ENCODE measurements around the gene HDDC2.

Gene HDDC2

DNA sequence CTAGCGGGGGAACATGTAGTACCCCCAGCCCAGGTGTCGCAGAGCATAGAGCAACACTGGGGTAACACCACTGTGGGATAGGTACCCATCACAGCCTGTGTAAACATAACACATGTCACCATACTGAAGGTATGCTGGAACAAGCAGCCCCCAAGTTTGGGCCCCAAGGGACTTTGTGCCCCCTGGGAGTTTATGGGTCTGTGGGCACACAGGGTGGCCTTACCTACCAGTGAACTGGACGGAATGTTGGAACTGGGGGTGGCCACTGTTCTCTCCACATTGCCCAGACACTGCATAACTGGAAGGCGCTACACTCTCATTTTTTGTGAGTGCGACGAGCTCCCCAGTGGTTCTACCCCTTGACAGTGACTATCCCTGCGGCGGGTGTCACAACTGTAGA, 28.5 kb downstream of the HDDC2 start:
- Histone ChIP-seq H3K4me1 (no peaks in the 10 kb centered on the region), H4K20me1 (peaks cover 12% of the 10 kb centered on the region; the same call in 1 of the 2 replicates), H3K27me3 (no peaks in the 10 kb centered on the region), H3K4me3 (no peak overlapping the region), H3K27ac (no peak overlapping the region), H3K9me3 (no peaks in the 10 kb centered on the region), H3K9ac (no peak overlapping the region), H3K4me2 (no peak overlapping the region), H3K36me3 (peaks cover 83% of the 10 kb centered on the region)
- TF ChIP-seq Cebpa-rat (IDR thresholded peaks at IDR 0.05), result no peak

DNA sequence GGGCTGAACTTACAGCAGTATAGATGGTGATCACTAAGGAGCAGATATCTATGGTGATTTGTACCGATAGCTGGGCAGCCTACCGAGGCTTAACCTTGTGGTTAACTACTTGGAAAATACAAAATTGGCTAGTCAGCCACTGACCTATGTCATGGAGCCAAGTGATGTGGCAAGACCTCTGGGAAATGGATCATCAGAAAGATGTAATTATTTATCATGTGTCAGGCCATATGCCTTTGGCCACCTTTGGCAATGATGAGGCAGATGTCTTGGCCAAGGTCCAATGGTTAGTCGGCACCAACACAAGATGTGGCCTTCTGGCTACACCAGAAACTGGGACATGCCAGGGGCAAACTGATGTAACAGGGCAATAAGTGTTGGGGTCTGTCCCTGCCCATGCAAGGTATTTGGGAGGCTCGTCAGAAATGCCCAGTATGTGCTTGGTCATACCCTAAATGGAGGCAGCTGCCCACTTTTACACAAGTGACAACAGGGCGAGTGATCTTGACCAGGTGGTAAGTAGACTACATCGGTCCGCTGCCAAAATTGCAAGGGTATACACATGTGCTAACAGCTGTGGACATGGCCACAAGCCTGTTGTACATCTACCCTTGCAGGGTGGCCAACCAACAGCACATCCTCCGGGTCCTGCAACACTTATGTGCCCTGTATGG, 30.1 kb downstream of the HDDC2 start:
- Histone ChIP-seq H4K20me1 (peaks cover 6% of the 10 kb centered on the region; the same call in 1 of the 2 replicates), H3K27ac (no peak overlapping the region), H3K4me3 (no peak overlapping the region), H3K9ac (no peak overlapping the region), H3K4me1 (no peaks in the 10 kb centered on the region), H3K36me3 (peaks cover 68% of the 10 kb centered on the region), H3K4me2 (no peak overlapping the region), H3K27me3 (no peaks in the 10 kb centered on the region), H3K9me3 (no peaks in the 10 kb centered on the region)
- TF ChIP-seq Cebpa-rat (IDR thresholded peaks at IDR 0.05), result no peak

DNA sequence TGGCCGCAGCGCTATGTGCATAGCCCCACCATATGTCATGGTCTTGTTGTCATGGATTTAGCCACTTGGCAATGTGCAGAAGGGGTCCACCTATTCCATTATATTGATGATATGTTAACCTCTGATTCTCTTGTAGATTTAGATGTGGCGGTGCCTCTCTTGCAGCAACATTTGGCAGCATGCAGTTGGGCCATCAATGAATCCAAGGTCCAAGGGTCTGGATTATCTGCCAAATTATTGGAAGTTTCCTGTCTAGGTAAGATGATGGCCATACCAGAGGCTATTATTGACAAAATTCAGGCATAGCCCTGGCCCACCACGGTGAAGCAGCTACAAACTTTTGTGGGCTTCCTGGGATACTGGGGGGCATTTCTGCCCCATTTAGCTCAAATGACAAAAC, 31.4 kb downstream of the HDDC2 start:
- Histone ChIP-seq H3K9ac (no peak overlapping the region), H4K20me1 (no peaks in the 10 kb centered on the region; the same call in 1 of the 2 replicates), H3K9me3 (no peaks in the 10 kb centered on the region), H3K27me3 (no peaks in the 10 kb centered on the region), H3K4me3 (no peak overlapping the region), H3K36me3 (peaks cover 56% of the 10 kb centered on the region), H3K4me1 (no peaks in the 10 kb centered on the region), H3K27ac (no peak overlapping the region), H3K4me2 (no peak overlapping the region)
- no peak for TF ChIP-seq Cebpa-rat (IDR thresholded peaks at IDR 0.05)

DNA sequence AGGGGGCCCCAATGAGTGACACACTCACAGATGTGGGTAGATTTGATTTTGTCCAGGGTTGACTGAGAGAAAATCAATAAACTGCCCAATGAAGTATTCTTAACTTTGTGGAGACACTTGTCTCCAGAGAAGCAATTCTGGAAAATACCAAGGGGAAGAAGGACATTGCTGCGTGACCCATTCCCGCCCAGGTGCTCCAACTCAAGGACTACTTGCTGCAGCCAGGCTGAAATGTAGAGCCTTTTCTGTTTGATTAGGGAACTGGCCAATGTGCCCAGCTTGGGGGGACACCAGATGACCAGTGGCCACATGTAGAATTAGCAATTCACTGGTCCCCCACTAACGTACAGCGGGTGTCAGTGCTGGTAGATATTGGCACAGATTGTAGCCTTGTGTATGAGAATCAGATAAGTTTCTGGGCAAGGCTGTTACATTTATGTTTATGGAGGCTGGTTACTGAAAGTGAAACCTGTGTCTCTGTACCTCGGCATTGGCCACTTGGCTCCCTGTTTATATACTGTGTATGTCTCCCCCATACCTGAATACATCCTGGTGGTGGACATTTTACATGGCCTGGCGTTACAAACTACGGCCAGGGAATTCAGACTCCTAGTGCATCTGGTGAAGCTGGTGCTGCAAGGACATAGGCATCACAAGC, 32.3 kb downstream of the HDDC2 start:
- no peaks in the 10 kb centered on the region for H3K4me1 ChIP-seq
- no peak overlapping the region for H3K27ac ChIP-seq
- no peak overlapping the region for H3K4me3 ChIP-seq
- peaks cover 48% of the 10 kb centered on the region for H3K36me3 ChIP-seq
- no peak overlapping the region for H3K9ac ChIP-seq
- no peak for TF ChIP-seq Cebpa-rat (IDR thresholded peaks at IDR 0.05)
- H3K27me3 ChIP-seq, result no peaks in the 10 kb centered on the region
- H3K9me3 ChIP-seq, result no peaks in the 10 kb centered on the region
- H4K20me1 ChIP-seq, result no peaks in the 10 kb centered on the region; the same call in 1 of the 2 replicates
- H3K4me2 ChIP-seq, result no peak overlapping the region

DNA sequence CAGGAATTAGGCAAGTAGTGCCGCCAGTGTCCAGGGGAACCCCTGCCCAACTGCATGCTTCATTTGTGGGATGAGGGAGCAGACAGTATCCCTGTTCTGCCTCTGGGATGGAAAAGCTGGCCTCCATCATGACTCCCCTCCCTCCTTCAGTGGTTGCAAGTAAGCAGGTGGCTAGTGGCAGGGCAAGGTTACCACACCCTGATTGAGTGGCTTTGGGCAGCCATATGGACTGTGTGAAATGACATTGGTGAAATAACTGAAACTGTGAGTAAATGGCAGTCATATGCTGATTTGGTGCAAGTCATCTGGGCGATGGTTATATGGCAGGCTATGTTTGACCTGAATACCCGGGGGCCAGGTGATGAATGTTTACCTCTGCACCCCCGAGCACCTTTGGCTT, 33.0 kb downstream of the HDDC2 start:
- H3K4me3 ChIP-seq, result no peak overlapping the region
- no peak overlapping the region for H3K27ac ChIP-seq
- TF ChIP-seq Cebpa-rat (IDR thresholded peaks at IDR 0.05), result no peak
- no peak overlapping the region for H3K9ac ChIP-seq
- H4K20me1 ChIP-seq, result no peaks in the 10 kb centered on the region
- H3K4me1 ChIP-seq, result no peaks in the 10 kb centered on the region
- H3K27me3 ChIP-seq, result no peaks in the 10 kb centered on the region
- no peaks in the 10 kb centered on the region for H3K9me3 ChIP-seq
- no peak overlapping the region for H3K4me2 ChIP-seq
- H3K36me3 ChIP-seq, result peaks cover 41% of the 10 kb centered on the region

DNA sequence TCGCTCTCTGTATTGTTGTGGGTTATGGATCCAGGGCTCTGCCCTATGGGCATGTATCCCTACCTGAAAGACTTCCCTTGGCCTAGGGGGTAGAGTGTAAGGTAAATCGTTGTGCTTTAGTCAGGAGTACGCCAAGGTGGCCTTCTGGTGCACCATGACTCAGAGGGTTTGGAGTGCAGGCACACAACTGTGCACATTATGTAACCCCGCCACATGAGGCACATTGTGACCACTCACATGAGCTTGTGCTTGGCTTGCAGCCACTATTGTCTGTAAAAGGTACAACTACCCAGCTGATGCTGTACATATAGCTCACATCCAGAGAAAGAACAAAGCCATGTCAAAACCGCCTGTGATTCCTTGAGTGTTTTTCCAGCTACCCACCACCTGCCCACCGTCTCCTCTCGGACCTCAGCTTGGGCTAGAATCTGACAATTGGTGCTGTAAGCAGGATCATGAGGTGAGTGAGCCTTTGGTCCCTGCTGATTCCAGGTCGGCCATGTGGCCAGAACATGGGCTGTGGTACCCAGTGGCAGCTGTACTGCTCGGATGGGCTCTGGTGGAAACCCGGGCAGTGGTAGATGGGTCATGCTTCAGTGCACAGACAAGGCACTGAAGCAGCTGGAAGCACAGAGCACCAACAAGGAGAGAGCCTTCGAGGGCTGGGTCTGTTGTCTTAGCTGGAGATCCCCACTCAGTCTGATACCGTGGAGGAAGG, 33.8 kb downstream of the HDDC2 start:
- H4K20me1 ChIP-seq, result no peaks in the 10 kb centered on the region
- H3K4me3 ChIP-seq, result no peak overlapping the region
- no peak overlapping the region for H3K9ac ChIP-seq
- H3K27me3 ChIP-seq, result no peaks in the 10 kb centered on the region
- H3K4me2 ChIP-seq, result no peak overlapping the region
- H3K27ac ChIP-seq, result no peak overlapping the region
- peaks cover 33% of the 10 kb centered on the region for H3K36me3 ChIP-seq
- no peak for TF ChIP-seq Cebpa-rat (IDR thresholded peaks at IDR 0.05)
- H3K4me1 ChIP-seq, result no peaks in the 10 kb centered on the region
- H3K9me3 ChIP-seq, result no peaks in the 10 kb centered on the region

DNA sequence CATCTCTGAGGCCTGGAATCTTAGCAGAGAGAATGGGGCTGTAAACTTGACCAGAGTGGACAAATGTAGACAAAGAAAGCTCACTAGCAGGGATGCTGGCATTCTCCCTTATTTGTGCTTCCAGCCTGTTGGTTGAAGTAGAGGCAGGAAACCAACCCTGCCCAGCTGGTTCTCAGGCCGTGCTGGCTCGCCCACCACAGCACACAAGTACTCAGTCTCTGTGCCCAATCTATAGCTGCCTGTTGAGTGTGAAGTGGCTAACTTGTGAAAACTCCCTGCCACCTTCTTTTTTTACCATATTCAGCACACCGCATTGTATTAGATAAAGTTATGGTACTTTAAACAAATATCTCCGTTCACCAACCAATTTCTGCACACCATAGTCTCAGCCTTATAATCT, 37.3 kb downstream of the HDDC2 start:
- no peak for TF ChIP-seq Cebpa-rat (IDR thresholded peaks at IDR 0.05)
- H3K4me2 ChIP-seq, result no peak overlapping the region
- no peaks in the 10 kb centered on the region for H3K36me3 ChIP-seq
- no peaks in the 10 kb centered on the region for H3K4me1 ChIP-seq
- H3K27me3 ChIP-seq, result no peaks in the 10 kb centered on the region
- no peaks in the 10 kb centered on the region for H4K20me1 ChIP-seq
- no peak overlapping the region for H3K4me3 ChIP-seq
- H3K9me3 ChIP-seq, result no peaks in the 10 kb centered on the region
- H3K9ac ChIP-seq, result no peak overlapping the region
- H3K27ac ChIP-seq, result no peak overlapping the region

DNA sequence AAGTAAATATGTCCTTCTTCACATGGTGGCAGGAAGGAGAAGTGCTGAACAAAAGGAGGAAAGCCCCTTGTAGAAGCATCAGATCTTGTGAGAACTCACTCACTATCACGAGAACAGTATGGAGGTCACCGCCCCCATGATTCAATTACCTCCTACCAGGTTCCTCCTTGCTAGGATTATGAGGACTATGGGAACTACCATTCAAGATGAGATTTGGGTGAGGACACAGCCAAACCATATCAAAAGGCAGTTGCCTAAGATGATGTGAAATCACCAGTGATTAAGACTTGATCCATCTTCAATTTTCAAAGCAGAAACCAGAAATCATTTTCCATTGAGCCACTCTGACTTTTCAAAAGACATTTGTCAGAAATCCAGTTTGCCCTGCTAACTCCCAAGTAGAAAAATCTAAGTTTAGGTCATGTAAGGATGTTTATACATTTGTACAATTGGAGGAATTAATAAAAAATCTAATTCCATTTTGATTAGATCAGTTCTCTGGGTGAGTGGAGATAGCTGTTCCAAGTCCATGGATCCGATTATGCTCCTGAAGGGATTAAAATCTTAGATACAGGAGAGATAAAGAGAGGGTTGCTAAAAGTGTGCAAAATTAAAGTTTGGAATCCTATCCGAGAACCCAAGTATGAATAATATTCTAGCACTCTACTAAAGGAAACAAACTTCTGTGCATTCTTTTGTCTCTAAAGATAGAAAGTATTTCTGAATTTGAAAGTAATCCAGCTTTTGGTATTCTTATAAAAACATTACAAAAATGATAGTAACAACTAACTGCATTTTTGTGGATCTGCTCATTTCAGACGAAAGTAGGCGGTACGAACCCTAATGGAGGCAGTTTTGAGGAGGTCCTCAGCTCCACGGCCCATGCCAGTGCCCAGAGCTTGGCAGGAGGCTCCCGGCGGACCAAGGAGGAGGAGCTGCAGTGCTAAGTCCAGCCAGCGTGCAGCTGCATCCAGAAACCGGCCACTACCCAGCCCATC, 39.5 kb downstream of the HDDC2 start:
- Histone ChIP-seq H3K9ac (no peak overlapping the region), H3K27me3 (no peaks in the 10 kb centered on the region), H4K20me1 (no peaks in the 10 kb centered on the region), H3K27ac (no peak overlapping the region), H3K4me1 (no peaks in the 10 kb centered on the region), H3K36me3 (no peaks in the 10 kb centered on the region), H3K4me3 (no peak overlapping the region), H3K9me3 (no peaks in the 10 kb centered on the region), H3K4me2 (no peak overlapping the region)
- no peak for TF ChIP-seq Cebpa-rat (IDR thresholded peaks at IDR 0.05)

DNA sequence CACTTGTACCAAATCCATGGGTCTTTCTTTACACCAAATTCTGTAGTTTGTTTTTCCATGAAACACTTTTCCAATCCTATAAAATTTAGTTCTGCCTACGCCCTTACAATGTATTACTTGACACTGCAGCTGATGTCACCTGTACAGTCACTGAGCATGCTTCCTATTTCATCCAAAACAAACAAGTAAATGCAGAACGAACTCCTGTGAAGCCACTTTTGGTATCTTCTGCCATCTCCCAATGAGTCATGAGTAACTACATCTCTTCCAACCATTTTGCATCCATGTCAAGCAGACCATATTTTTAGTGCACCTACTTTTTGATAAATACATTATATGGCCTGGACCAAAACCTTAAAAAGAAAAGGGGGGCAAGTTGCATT, 42.4 kb downstream of the HDDC2 start:
- Histone ChIP-seq H3K9ac (no peak overlapping the region), H3K4me1 (no peaks in the 10 kb centered on the region), H4K20me1 (no peaks in the 10 kb centered on the region), H3K4me3 (no peak overlapping the region), H3K9me3 (no peaks in the 10 kb centered on the region), H3K36me3 (no peaks in the 10 kb centered on the region), H3K27ac (no peak overlapping the region), H3K27me3 (no peaks in the 10 kb centered on the region), H3K4me2 (no peak overlapping the region)
- no peak for TF ChIP-seq Cebpa-rat (IDR thresholded peaks at IDR 0.05)

All from BLaER1 (cell line).